Right cardiac atrium (tissue), 5 donors: ENCODE results near the gene SLC30A2. TPM values are rescaled to one million over a fixed set of nuclear protein-coding genes. Genes with fewer than 3 reads are reported as not detected.

ENCODE experiments used
- ATAC-seq, 2 donors: fragments of 200-7000 bp; cut with Tn5 transposase; one replicate each; pipeline versions ENCODE4 v1.8.0 to v1.9.1; 2020; ENCODE audit warnings: moderate library complexity in 2 of 2, mild to moderate bottlenecking in 1 of 2
- DNase-seq, 3 donors: peaks; one replicate each; pipeline ENCODE4 v3.0.0-alpha.2; 2020
- H3K27ac ChIP-seq: one replicate; pipeline ENCODE4 v1.5.1; 2013; ENCODE audit warnings: mild to moderate bottlenecking, low read length, control low read depth, moderate library complexity
- H3K27me3 ChIP-seq: one replicate; pipeline ENCODE4 v1.6.1; 2013; ENCODE audit not compliant: control insufficient read depth, insufficient read depth
- H3K4me1 ChIP-seq: one replicate; pipeline ENCODE4 v1.6.1; 2013; ENCODE audit warnings: low read length; ENCODE audit not compliant: control insufficient read depth, insufficient read depth
- H3K4me3 ChIP-seq: one replicate; pipeline ENCODE4 v1.5.1; 2013; ENCODE audit warnings: low read length, control low read depth
- H3K9me3 ChIP-seq: one replicate; pipeline ENCODE4 v1.6.1; 2013; ENCODE audit warnings: low read length; ENCODE audit not compliant: control insufficient read depth
- WGBS: extraction: QIAGEN DNeasy Blood & Tissue Kit; methylation state at CpG from one replicate; pipeline ENCODE4 v1.1.7; 2013; 5-methylcytosine and 5-hydroxymethylcytosine counted together
- intact Hi-C, 4 donors: fragments of 100-400 bp; cut with DNase I; formaldehyde crosslinking; loops; one replicate each; pipeline versions ENCODE4 v1.11.0 to v1.14.0; 2022 to 2023
- polyA plus RNA-seq: library from polyadenylated mRNA; stranded (reverse); fragments of 200-250 nt; gene quantifications from one replicate; pipeline ENCODE4 v1.2.3, GENCODE V29; 2013
- total RNA-seq, 4 donors: library from RNA; stranded (reverse); fragmentation: NEBNext Ultra II Directional; extraction: Animal tissue kit (Norgen Biotek cat#: 25700); gene quantifications; one replicate each; pipeline ENCODE4 v1.2.1, GENCODE V29; 2021
- donor health status: healthy with polysubstance abuse.
- donor health status: DM: no; HTN: yes; CAD: no.
- donor health status: DM: no; HTN: no; CAD: no.
- donor health status: DM: no; HTN: yes; CAD: no; lungs with severe emphysema.
- donor health status: DM: yes; HTN: yes; CAD: no.

The SLC30A2 gene
- total and polyA plus RNA-seq, 5 donors: 0.24 to 0.48 (median 0.37) TPM

GRCh38 chr1:26082020-26082350 is 36.1 kb upstream of the SLC30A2 start:
- Histone ChIP-seq H3K4me1 (no peaks in the 10 kb centered on the region), H3K27ac (peak overlapping the region; percentile 90), H3K9me3 (no peaks in the 10 kb centered on the region), H3K27me3 (no peaks in the 10 kb centered on the region), H3K4me3 (no peak overlapping the region)
- ATAC-seq (peak in 1 of 2 donors; percentile 2), DNase-seq (no peak)
- WGBS: 61% methylated on average over 3 of the region's 3 CpGs
- intact Hi-C loops: no loop called here

GRCh38 chr1:26081267-26082019 is 35.5 kb upstream of the SLC30A2 start:
- 58% methylated on average over 8 of the region's 8 CpGs for WGBS
- DNase-seq: peak; percentile 44 to 81 (median 76)
- H3K4me1 ChIP-seq: no peaks in the 10 kb centered on the region
- peak overlapping the region; percentile 96 for H3K27ac ChIP-seq
- no peaks in the 10 kb centered on the region for H3K9me3 ChIP-seq
- H3K27me3 ChIP-seq: no peaks in the 10 kb centered on the region
- intact Hi-C loops: no loop called here
- ATAC-seq: peak; percentile 61 to 64
- no peak overlapping the region for H3K4me3 ChIP-seq

- no peaks in the 10 kb centered on the region for H3K4me1 ChIP-seq
- H3K27ac ChIP-seq: peak overlapping the region; percentile 45
- no peak for ATAC-seq
- 65% methylated on average over 9 of the region's 9 CpGs for WGBS
- no peak for DNase-seq
- no peaks in the 10 kb centered on the region for H3K27me3 ChIP-seq
- intact Hi-C loops: no loop called here
- no peak overlapping the region for H3K4me3 ChIP-seq
- H3K9me3 ChIP-seq: no peaks in the 10 kb centered on the region
Measured at GRCh38 chr1:26079960-26080814, 34.3 kb upstream of the SLC30A2 start.

GRCh38 chr1:26079178-26079563 is 33.3 kb upstream of the SLC30A2 start:
- Histone ChIP-seq H3K9me3 (no peaks in the 10 kb centered on the region), H3K27me3 (no peaks in the 10 kb centered on the region), H3K4me1 (no peaks in the 10 kb centered on the region), H3K4me3 (no peak overlapping the region), H3K27ac (peak overlapping the region; percentile 2)
- ATAC-seq (no peak), DNase-seq (no peak)
- intact Hi-C loops: no loop called here
- 49% methylated on average over 7 of the region's 7 CpGs for WGBS

GRCh38 chr1:26078286-26079177 is 32.6 kb upstream of the SLC30A2 start:
- DNase-seq (no peak), ATAC-seq (no peak)
- WGBS: 46% methylated on average over 8 of the region's 8 CpGs
- H3K27ac ChIP-seq: peak overlapping the region; percentile 13
- H3K27me3 ChIP-seq: no peaks in the 10 kb centered on the region
- H3K4me3 ChIP-seq: no peak overlapping the region
- no peaks in the 10 kb centered on the region for H3K4me1 ChIP-seq
- intact Hi-C loops: no loop called here
- no peaks in the 10 kb centered on the region for H3K9me3 ChIP-seq

GRCh38 chr1:26077524-26077923 is 31.6 kb upstream of the SLC30A2 start:
- Histone ChIP-seq H3K27me3 (no peaks in the 10 kb centered on the region), H3K4me3 (no peak overlapping the region), H3K4me1 (no peaks in the 10 kb centered on the region), H3K9me3 (no peaks in the 10 kb centered on the region), H3K27ac (no peak overlapping the region)
- intact Hi-C loops: no loop called here
- 98% methylated on average over 1 of the region's 1 CpG for WGBS
- ATAC-seq (no peak), DNase-seq (no peak)

- Histone ChIP-seq H3K27me3 (no peaks in the 10 kb centered on the region), H3K27ac (peak overlapping the region; percentile 46), H3K9me3 (no peaks in the 10 kb centered on the region), H3K4me3 (no peak overlapping the region), H3K4me1 (no peaks in the 10 kb centered on the region)
- ATAC-seq (peak; percentile 58 to 71), DNase-seq (no peak)
- intact Hi-C loops: no loop called here
- WGBS: 69% methylated on average over 3 of the region's 3 CpGs
Measured at GRCh38 chr1:26075421-26076144, 29.7 kb upstream of the SLC30A2 start.

GRCh38 chr1:26072305-26072704 is 26.4 kb upstream of the SLC30A2 start:
- ATAC-seq (peak in 1 of 2 donors; percentile 18), DNase-seq (peak; percentile 32 to 73 (median 65))
- 40% methylated on average over 6 of the region's 6 CpGs for WGBS
- Histone ChIP-seq H3K4me1 (no peaks in the 10 kb centered on the region), H3K4me3 (no peak overlapping the region), H3K27ac (peak overlapping the region; percentile 80), H3K27me3 (no peaks in the 10 kb centered on the region), H3K9me3 (no peaks in the 10 kb centered on the region)
- intact Hi-C loops: no loop called here

GRCh38 chr1:26070963-26071342 is 25.0 kb upstream of the SLC30A2 start:
- no peak overlapping the region for H3K27ac ChIP-seq
- no peaks in the 10 kb centered on the region for H3K9me3 ChIP-seq
- DNase-seq: no peak
- 94% methylated on average over 6 of the region's 6 CpGs for WGBS
- no peaks in the 10 kb centered on the region for H3K27me3 ChIP-seq
- ATAC-seq: no peak
- no peaks in the 10 kb centered on the region for H3K4me1 ChIP-seq
- no peak overlapping the region for H3K4me3 ChIP-seq
- intact Hi-C loops: no loop called here

GRCh38 chr1:26070296-26070962 is 24.5 kb upstream of the SLC30A2 start:
- DNase-seq (no peak), ATAC-seq (no peak)
- no peaks in the 10 kb centered on the region for H3K9me3 ChIP-seq
- no peaks in the 10 kb centered on the region for H3K27me3 ChIP-seq
- intact Hi-C loops: no loop called here
- WGBS: 91% methylated on average over 4 of the region's 4 CpGs
- H3K27ac ChIP-seq: no peak overlapping the region
- no peak overlapping the region for H3K4me3 ChIP-seq
- no peaks in the 10 kb centered on the region for H3K4me1 ChIP-seq
